Activated naive CD8-positive, alpha-beta T cell treated with anti-CD3 and anti-CD28 coated beads, Interleukin-2, amount 10 ng/mL, durations not matched to agents 7 days and 5 days (primary cell): ENCODE measurements around the gene PRPF4. TPM values are rescaled to one million over a fixed set of nuclear protein-coding genes. Genes with fewer than 3 reads are reported as not detected.
"Not testable (repeated sequence)": the region's sequence is repeated elsewhere in the genome, so short reads cannot be mapped to it uniquely, and the experiment has no call there.

Experiments
- ATAC-seq: fragments of 150-1000 bp; cut with Tn5 transposase; one replicate; pipeline ENCODE4 v1.10.0; 2021; ENCODE audit warnings: low read depth, moderate library complexity
- POLR2A ChIA-PET: fragments of 350-600 bp; sonication (Branson Sonifier 250); formaldehyde crosslinking; loops from one replicate; lab custom pipeline; 2021; ENCODE audit warnings: antibody characterized with exemption; lab: Charles Lee
- DNase-seq: peaks from one replicate; pipeline ENCODE4 v3.0.0; 2021
- H3K27ac Mint-ChIP-seq: one replicate; pipeline ENCODE4 v1.8.0; 2022; ENCODE audit warnings: mild to moderate bottlenecking, mixed read lengths
- H3K27me3 Mint-ChIP-seq: one replicate; pipeline ENCODE4 v1.8.0; 2022; ENCODE audit warnings: mild to moderate bottlenecking, moderate library complexity, mixed read lengths
- H3K36me3 Mint-ChIP-seq: one replicate; pipeline ENCODE4 v1.8.0; 2021; ENCODE audit warnings: mild to moderate bottlenecking, mixed read lengths
- H3K4me1 Mint-ChIP-seq: one replicate; pipeline ENCODE4 v1.8.0; 2021; ENCODE audit warnings: mixed read lengths
- H3K4me3 Mint-ChIP-seq: one replicate; pipeline ENCODE4 v1.8.0; 2022; ENCODE audit warnings: mild to moderate bottlenecking, moderate library complexity, mixed read lengths
- H3K9me3 Mint-ChIP-seq: one replicate; pipeline ENCODE4 v1.8.0; 2021; ENCODE audit warnings: mixed read lengths
- total RNA-seq, 2 experiments: library from RNA; stranded (reverse); gene quantifications; one replicate each; pipeline ENCODE4 v1.2.3, GENCODE V29; 2021

Gene PRPF4
- total RNA-seq, 2 experiments from 2014 or later = 31.1 to 31.8 TPM

DNA sequence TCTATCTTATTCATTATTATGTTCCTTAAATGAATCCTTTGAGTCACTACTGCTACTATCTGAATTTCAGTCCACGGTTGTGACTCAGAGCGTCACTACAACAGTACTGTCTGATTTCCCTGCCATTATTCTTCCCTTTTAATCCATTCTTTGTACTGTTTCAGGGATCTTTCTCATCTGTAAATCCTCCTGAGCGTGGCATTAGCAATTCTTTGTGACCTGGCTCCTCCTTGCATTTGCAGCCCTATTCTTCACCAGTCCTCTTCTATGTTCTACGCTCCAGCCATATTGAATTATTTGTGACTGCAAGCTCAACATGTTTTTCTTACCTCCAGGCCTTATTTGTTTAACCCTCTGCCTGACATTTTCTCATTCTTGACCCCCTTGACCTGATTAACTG lies 5.9 kb downstream of the PRPF4 start:
- no peak overlapping the region for H3K27ac Mint-ChIP-seq
- ATAC-seq = no peak
- peaks cover 17% of the 10 kb centered on the region for H3K4me1 Mint-ChIP-seq
- H3K27me3 Mint-ChIP-seq = no peaks in the 10 kb centered on the region
- peaks cover 34% of the 10 kb centered on the region for H3K36me3 Mint-ChIP-seq
- DNase-seq = no peak
- no peak overlapping the region for H3K4me3 Mint-ChIP-seq
- POLR2A ChIA-PET = no interaction called here
- H3K9me3 Mint-ChIP-seq = no peaks in the 10 kb centered on the region

DNA sequence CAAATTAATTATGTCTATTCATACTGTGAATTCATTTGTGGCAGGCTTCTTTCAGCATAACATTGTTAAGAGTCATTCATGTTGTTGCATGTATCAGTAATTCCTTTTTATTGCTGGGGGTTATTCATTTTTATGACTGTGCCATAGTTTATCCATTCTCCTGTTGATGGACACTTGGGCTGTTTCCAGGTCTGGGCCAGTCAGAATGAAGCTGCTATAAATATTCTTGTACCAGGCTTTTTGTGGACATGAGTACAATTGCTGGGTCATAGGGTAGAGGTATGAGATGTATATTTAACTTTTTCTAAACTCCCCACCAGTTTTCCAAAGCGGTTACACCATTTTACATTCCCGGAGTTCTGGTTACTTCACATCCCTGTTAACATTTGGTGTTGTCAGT lies 13.6 kb downstream of the PRPF4 start:
- no peak for DNase-seq
- no peak for ATAC-seq
- Mint-ChIP-seq H3K4me1 (peaks cover 2% of the 10 kb centered on the region), H3K27ac (no peak overlapping the region), H3K27me3 (no peaks in the 10 kb centered on the region), H3K36me3 (peaks cover 31% of the 10 kb centered on the region), H3K9me3 (no peaks in the 10 kb centered on the region), H3K4me3 (no peak overlapping the region)
- POLR2A ChIA-PET = no interaction called here

DNA sequence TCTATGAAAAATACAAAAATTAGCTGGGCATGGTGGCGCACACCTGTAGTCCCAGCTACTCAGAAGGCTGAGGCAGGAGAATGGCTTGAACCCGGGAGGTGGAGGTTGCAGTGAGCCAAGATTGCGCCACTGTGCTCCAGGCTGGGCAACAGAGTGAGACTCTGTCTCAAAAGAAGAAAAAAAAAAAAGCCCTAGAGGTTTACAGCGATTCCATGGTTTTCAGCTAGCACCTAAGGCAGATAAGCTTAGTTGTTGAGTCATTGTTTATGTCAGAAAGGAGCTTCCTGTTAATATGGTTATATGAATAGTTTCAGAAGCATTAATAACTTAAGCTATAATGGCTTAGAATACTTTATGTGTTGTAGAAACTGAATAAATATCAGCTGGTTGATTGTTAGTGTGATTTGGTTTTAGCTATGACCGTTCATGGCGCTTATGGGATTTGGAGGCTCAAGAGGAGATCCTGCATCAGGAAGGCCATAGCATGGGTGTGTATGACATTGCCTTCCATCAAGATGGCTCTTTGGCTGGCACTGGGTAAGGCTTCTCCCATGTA lies 14.7 kb downstream of the PRPF4 start:
- ATAC-seq (no peak), DNase-seq (no peak)
- H3K36me3 Mint-ChIP-seq = peaks cover 25% of the 10 kb centered on the region
- no peaks in the 10 kb centered on the region for H3K9me3 Mint-ChIP-seq
- POLR2A ChIA-PET = interaction anchor here (0.7 to 1.9 kb wide), 3 partner anchors 15 to 120 kb away, joined by 3 to 7 read pairs (median 3); partner anchors contain the start of genes C9orf43, CDC26, POLE3 and PRPF4
- H3K4me3 Mint-ChIP-seq = no peak overlapping the region
- H3K4me1 Mint-ChIP-seq = peaks cover 3% of the 10 kb centered on the region
- no peaks in the 10 kb centered on the region for H3K27me3 Mint-ChIP-seq
- H3K27ac Mint-ChIP-seq = no peak overlapping the region

DNA sequence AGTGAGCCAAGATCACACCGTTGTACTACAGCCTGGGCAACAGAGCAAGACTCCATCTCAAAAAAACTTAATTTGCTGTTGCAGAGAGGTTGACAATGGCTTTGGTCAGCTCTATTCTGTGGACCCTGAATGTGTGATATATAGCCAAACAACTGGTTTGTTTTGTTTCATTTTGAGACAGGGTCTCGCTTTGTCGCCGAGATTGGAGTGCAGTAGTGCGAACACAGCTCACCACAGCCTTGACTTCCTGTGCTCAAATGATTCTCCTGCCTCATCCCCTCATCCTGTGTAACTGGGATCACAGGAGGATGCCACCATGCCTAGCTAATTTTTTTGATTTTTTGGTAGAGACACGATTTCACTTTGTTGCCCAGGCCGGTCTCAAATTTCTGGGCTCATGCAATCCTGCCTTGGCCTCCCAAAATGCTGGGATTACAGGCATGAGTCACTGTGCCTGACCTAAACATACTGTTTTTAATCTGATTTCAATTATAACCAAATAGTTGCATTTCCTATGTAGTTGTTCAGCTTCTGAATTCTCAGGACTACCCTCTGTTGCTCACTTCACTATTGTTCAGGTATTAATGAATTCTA lies 17.9 kb downstream of the PRPF4 start:
- Mint-ChIP-seq H3K9me3 (no peaks in the 10 kb centered on the region), H3K27me3 (no peaks in the 10 kb centered on the region), H3K36me3 (peaks cover 21% of the 10 kb centered on the region), H3K4me1 (peaks cover 3% of the 10 kb centered on the region), H3K4me3 (no peak overlapping the region), H3K27ac (no peak overlapping the region)
- ATAC-seq (no peak), DNase-seq (no peak)
- POLR2A ChIA-PET = no interaction called here

DNA sequence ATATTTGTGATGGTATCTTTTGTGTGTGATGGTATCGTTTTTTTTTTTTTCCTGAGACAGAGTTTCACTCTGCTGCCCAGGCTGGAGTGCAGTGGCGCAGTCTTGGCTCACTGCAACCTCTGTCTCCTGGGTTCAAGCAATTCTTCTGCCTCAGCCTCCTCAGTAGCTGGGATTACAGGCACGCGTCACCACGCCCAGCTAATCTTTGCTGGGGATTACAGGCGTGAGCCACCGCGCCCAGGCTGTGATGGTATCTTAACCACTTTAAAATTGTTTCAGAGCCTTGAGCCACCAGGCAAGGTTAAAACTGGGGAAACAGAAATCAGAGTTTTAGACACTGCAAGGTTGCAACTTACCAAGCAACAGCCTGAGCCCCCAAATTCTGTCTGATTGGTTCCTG lies 20.8 kb downstream of the PRPF4 start:
- ATAC-seq, H3K27ac Mint-ChIP-seq, H3K4me3 Mint-ChIP-seq, POLR2A ChIA-PET, H3K36me3 Mint-ChIP-seq, DNase-seq, H3K9me3 Mint-ChIP-seq, H3K4me1 Mint-ChIP-seq: not testable (repeated sequence)
- peaks cover 13% of the 10 kb centered on the region for H3K27me3 Mint-ChIP-seq

DNA sequence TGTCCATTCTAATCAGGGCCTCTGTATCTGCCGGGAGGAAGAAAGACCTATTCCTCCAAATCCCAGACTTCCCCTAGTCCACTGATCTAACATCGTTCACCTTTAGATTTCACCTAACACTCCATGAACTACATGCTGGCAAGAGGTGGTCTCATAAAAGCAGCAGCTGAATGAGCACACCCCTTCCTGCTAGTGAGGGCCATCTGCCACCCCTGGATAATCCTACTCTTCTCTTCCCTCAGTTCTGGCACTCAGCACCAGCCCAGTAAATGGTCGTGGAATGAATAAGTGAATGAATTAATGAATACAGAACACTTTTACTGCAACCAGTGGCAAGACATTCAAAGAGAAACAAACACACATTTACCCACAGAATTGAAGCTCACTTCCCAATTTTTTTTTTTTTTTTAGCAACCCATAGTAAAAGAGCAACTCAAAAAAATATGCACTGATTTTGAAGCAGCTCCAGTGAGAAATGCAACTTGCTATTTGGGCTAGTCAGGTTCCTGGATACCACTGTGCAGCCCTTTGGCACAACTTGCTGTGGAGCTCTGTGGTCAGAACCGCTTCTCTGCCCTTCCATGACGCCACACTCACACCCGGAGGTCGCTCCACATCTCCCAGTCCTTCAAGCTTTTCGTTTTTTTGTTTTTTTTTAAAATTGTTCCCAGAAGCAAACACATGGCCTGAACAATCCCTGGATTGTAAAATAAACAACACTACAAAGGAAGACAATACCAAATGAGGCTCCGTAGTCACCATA lies 21.5 kb downstream of the PRPF4 start:
- H3K9me3 Mint-ChIP-seq = no peaks in the 10 kb centered on the region

GRCh38 chr9:113298311-113298710 lies 22.9 kb downstream of the PRPF4 start:
- no peak overlapping the region for H3K4me3 Mint-ChIP-seq
- no peak for DNase-seq
- no peaks in the 10 kb centered on the region for H3K9me3 Mint-ChIP-seq
- ATAC-seq = no peak
- H3K4me1 Mint-ChIP-seq = peaks cover 8% of the 10 kb centered on the region
- POLR2A ChIA-PET = interaction anchor here (1.0 kb wide), 1 partner anchor 23 kb away, joined by 3 read pairs; the partner anchor contains the start of genes CDC26 and PRPF4
- H3K36me3 Mint-ChIP-seq = no peaks in the 10 kb centered on the region
- H3K27ac Mint-ChIP-seq = no peak overlapping the region
- H3K27me3 Mint-ChIP-seq = peaks cover 15% of the 10 kb centered on the region

More for the DNA sequence above, 21.5 kb downstream of the PRPF4 start:
- no peak for DNase-seq
- no peak for ATAC-seq
- Mint-ChIP-seq H3K36me3 (peaks cover 2% of the 10 kb centered on the region), H3K4me3 (no peak overlapping the region), H3K4me1 (peaks cover 8% of the 10 kb centered on the region), H3K27ac (no peak overlapping the region), H3K27me3 (peaks cover 13% of the 10 kb centered on the region)
- POLR2A ChIA-PET = no interaction called here

GRCh38 chr9:113298924-113299770 lies 23.7 kb downstream of the PRPF4 start:
- POLR2A ChIA-PET = interaction anchor here (1.0 kb wide), 1 partner anchor 24 kb away, joined by 3 read pairs; the partner anchor contains the start of genes CDC26 and PRPF4
- H3K27ac Mint-ChIP-seq = no peak overlapping the region
- H3K27me3 Mint-ChIP-seq = peaks cover 15% of the 10 kb centered on the region
- H3K9me3 Mint-ChIP-seq = no peaks in the 10 kb centered on the region
- no peak for ATAC-seq
- DNase-seq = no peak
- H3K4me3 Mint-ChIP-seq = no peak overlapping the region
- H3K36me3 Mint-ChIP-seq = no peaks in the 10 kb centered on the region
- peaks cover 8% of the 10 kb centered on the region for H3K4me1 Mint-ChIP-seq

- Mint-ChIP-seq H3K4me1 (peaks cover 8% of the 10 kb centered on the region), H3K27ac (peak overlapping the region; percentile 48), H3K4me3 (no peak overlapping the region), H3K36me3 (no peaks in the 10 kb centered on the region), H3K9me3 (no peaks in the 10 kb centered on the region), H3K27me3 (peaks cover 16% of the 10 kb centered on the region)
- DNase-seq = no peak
- POLR2A ChIA-PET = no interaction called here
- ATAC-seq = no peak
Observed at GRCh38 chr9:113299800-113300292, 24.4 kb downstream of the PRPF4 start.

DNA sequence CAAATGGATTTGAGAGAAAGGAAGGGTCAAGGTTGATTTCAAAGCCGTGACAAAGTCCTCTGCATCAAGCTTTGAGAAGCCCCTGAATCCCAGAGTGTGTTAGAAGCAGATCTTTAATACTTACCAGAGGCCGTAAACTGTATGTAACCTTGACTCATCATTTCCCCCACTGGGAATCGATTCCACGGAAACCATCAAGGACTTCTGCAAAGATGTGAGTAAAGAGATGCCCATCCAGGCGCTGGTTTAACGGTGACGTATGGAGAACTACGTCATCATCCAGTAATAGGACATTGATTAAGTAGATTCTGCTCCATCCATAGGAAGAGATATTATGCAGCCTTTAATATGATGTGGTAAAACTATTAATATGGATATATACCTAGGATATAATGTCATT lies 26.1 kb downstream of the PRPF4 start:
- peaks cover 6% of the 10 kb centered on the region for H3K4me1 Mint-ChIP-seq
- DNase-seq (no peak), ATAC-seq (no peak)
- H3K4me3 Mint-ChIP-seq = no peak overlapping the region
- peaks cover 17% of the 10 kb centered on the region for H3K27me3 Mint-ChIP-seq
- H3K36me3 Mint-ChIP-seq = no peaks in the 10 kb centered on the region
- H3K9me3 Mint-ChIP-seq = no peaks in the 10 kb centered on the region
- POLR2A ChIA-PET = no interaction called here
- no peak overlapping the region for H3K27ac Mint-ChIP-seq

DNA sequence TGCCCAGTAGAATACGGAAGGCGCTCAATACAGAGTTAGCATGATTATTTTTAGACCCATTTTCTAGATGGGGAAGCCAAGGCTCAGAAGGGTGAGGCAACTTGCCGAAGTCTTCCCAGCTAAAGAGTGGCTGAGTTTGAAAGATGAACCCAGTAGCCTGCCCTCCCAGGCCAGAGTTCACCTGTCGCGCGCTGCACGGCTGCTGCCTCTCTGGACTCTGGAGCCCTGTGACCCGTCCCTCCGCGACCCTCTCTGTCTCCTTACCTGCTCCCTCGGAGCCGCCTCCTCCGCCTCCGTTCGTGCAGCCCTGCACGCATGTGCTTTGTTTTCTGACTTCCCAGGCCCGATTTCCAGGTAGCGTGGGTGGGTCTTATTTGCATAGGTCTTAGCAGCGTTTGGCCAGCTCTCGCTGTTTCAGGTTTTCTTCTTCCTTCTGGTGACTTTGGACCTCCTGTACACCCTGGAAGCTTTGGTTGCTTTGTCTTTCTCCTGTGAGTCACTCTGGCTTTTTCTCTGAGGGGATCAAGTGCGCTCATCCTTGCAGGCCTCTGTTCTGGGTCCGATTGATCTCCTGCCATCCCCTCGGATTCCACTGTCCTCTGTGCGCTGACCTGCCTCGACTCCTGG lies 27.4 kb downstream of the PRPF4 start, which contains the start of gene RNF183:
TSS of gene RNF183 (minus strand) at position 585 of the 627 bp plus-strand sequence. CDS start 5,192 bp downstream, outside the sequence.
- Mint-ChIP-seq H3K4me1 (peaks cover 6% of the 10 kb centered on the region), H3K4me3 (no peak within 1 kb of the TSS), H3K27me3 (peaks cover 17% of the 10 kb centered on the region), H3K9me3 (no peaks in the 10 kb centered on the region), H3K27ac (no peak within 1 kb of the TSS), H3K36me3 (no peaks in the 10 kb centered on the region)
- DNase-seq (no peak), ATAC-seq (no peak)
- POLR2A ChIA-PET = no interaction called here

- ATAC-seq (no peak), DNase-seq (no peak)
- no peaks in the 10 kb centered on the region for H3K4me1 Mint-ChIP-seq
- peak overlapping the region; percentile 48 for H3K27ac Mint-ChIP-seq
- H3K36me3 Mint-ChIP-seq = no peaks in the 10 kb centered on the region
- POLR2A ChIA-PET = no interaction called here
- H3K27me3 Mint-ChIP-seq = peaks cover 4% of the 10 kb centered on the region
- H3K4me3 Mint-ChIP-seq = no peak overlapping the region
- no peaks in the 10 kb centered on the region for H3K9me3 Mint-ChIP-seq
Observed at GRCh38 chr9:113306566-113306965, 31.1 kb downstream of the PRPF4 start.
